AG09309 (cell line): ENCODE data around the gene RYR2.

Experiments
- DNase-seq: peaks from one replicate; pipeline ENCODE4 v3.0.0-alpha.2; 2010; ENCODE audit warnings: low read depth
- H3K4me3 ChIP-seq: 2 replicates; pipeline ENCODE4 v1.5.1; 2011; ENCODE audit warnings: mild to moderate bottlenecking, low read depth, low read length, moderate library complexity; ENCODE audit not compliant: control insufficient read depth
- TF ChIP-seq, protein P1 (sequence below): IDR thresholded peaks from 2 replicates; pipeline ENCODE4 v1.5.1; 2011; ENCODE audit warnings: mild to moderate bottlenecking, low read depth, low read length, inconsistent platforms; ENCODE audit not compliant: insufficient read depth, control insufficient read depth; ENCODE audit errors: missing control alignments

Gene RYR2

DNA sequence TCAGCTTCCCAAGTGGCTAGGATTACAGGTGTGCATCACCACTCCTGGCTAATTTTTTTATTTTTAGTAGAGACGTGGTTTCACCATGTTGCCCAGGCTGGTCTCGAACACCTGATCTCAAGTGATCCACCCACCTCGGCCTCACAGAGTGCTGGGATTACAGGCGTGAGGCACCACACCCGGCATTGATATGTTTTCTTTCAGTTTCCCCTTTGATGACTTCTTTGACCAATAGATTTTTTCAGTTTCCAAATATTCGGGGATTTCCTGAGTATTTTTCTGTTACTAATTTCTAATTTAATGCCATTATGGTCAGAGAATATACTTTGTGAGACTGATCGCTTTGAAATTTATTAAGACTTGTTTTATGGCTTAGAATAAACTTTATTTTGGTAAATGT, 406.1 kb downstream of the RYR2 start:
- H3K4me3 ChIP-seq, result no peak overlapping the region
- TF ChIP-seq, protein P1, sequence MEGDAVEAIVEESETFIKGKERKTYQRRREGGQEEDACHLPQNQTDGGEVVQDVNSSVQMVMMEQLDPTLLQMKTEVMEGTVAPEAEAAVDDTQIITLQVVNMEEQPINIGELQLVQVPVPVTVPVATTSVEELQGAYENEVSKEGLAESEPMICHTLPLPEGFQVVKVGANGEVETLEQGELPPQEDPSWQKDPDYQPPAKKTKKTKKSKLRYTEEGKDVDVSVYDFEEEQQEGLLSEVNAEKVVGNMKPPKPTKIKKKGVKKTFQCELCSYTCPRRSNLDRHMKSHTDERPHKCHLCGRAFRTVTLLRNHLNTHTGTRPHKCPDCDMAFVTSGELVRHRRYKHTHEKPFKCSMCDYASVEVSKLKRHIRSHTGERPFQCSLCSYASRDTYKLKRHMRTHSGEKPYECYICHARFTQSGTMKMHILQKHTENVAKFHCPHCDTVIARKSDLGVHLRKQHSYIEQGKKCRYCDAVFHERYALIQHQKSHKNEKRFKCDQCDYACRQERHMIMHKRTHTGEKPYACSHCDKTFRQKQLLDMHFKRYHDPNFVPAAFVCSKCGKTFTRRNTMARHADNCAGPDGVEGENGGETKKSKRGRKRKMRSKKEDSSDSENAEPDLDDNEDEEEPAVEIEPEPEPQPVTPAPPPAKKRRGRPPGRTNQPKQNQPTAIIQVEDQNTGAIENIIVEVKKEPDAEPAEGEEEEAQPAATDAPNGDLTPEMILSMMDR, result no peak
- no peak for DNase-seq

DNA sequence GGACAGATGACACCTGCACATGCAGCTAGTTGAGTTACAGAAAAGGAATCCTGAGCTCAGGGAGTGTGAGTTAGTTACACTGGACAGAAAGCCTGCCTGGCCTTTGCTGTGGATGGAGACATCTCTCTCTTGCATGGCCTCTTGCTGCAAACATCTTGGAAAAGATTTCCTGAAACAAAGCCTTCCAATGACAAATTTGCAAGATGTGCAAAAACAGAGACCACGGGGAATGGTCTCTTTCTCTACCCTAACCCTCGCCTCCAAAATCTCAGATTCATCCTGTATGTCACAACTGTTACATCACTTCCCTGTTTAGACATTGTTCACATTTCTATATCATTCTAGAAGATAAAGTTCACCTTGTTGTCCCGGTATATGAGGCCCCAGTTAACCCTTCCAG, 415.6 kb downstream of the RYR2 start:
- TF ChIP-seq, protein P1, result no peak
- H3K4me3 ChIP-seq, result no peak overlapping the region
- no peak for DNase-seq

DNA sequence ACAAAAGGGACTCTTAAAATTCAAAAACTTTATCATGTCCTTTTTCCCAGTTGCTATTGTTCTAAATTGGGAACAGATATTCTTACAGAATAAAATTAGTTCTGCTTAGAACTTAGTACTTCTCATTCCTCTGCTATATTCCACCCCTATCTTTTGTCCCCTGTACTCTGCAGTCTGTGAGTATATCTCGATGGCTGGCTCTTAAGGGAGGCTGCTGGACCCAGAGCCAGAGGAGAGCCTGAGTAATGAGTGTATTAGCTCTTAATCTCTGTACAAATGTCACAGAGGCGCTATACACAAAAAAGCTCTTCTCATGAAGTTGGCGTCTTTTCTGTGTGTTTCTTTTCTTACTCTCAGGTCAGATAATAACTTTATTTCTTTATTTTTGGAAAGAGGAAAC, 425.3 kb downstream of the RYR2 start:
- no peak overlapping the region for H3K4me3 ChIP-seq
- TF ChIP-seq, protein P1, result no peak
- DNase-seq, result no peak

DNA sequence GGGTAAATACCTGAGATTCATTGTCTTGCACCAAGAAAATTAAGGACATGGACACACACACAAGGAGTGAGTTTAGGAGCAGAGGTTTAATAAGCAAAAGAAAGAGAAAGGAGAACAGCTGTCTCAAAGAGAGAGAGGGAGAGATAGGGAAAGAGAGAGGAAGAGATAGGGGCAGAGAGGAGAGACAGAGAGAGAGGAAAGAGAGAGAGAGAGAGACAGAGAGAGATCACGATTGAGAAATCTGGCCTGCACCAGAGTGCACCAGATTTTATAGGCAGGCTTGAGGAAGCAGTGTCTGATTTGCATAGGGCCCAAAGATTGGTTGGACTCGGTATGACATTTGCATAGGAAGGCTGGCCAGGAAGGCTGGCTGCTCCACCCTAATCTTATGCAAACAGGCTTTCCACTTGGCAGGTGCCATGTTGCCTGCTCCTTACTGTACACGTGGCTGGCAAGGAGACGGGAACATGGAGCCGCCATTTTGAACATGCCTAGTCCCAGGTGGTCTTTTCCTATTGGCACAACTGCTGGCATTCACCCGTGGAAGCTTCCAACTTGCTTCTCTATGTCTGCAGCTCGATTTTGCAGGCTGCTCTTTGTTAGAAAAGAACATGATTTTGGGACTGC, 428.8 kb downstream of the RYR2 start:
- TF ChIP-seq, protein P1, result no peak
- no peak for DNase-seq

GRCh38 chr1:237471377-237471776, 429.4 kb downstream of the RYR2 start:
- H3K4me3 ChIP-seq, result no peak overlapping the region
- DNase-seq, result no peak
- TF ChIP-seq, protein P1, result no peak

More for the DNA sequence above, 428.8 kb downstream of the RYR2 start:
- no peak overlapping the region for H3K4me3 ChIP-seq

DNA sequence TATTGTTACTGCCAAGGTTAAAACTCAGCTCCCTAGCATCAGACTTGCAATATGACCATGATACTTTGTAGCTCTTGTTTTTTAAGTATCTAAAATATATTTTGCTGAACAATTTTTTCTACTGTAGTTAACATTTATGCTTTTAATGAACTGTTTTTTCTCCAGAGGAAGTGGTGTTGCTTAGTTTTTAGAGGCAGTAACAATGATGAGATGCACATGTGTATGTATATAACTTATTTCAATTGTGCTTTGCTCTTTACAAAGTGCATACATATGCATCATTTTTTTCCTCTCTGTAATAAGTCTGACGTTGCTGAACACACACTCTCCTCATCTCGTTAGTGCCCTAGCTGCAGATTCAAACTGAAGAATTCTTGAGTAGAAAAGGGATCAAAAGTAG, 430.0 kb downstream of the RYR2 start:
- TF ChIP-seq, protein P1, result no peak
- H3K4me3 ChIP-seq, result no peak overlapping the region
- no peak for DNase-seq
